Measurements from ENCODE around the gene UCKL1.
"Not testable (repeated sequence)": the region's sequence is repeated elsewhere in the genome, so short reads cannot be mapped to it uniquely, and the experiment has no call there.

UCKL1 gene

GRCh38 chr20:63955827-63956663 is at the start of gene UCKL1:
UCKL1 (minus strand) TSS chr20:63956416; CDS start chr20:63956372, 44 bp downstream.
- peak; percentile 82 to 85 for DNase-seq

- no peak for DNase-seq
Observed at GRCh38 chr20:64005394-64005793, 49.2 kb upstream of the UCKL1 start.

GRCh38 chr20:64003960-64004725 is 47.9 kb upstream of the UCKL1 start:
- DNase-seq: no peak

- DNase-seq: peak in 1 of 2 donors; percentile 9
Observed at GRCh38 chr20:64001607-64002011, 45.4 kb upstream of the UCKL1 start.

- DNase-seq: no peak
Observed at GRCh38 chr20:64000906-64001305, 44.7 kb upstream of the UCKL1 start.

GRCh38 chr20:63982937-63983336 is 26.7 kb upstream of the UCKL1 start:
- DNase-seq: no peak

GRCh38 chr20:63980806-63981728 is 24.9 kb upstream of the UCKL1 start, which contains the start of gene PRPF6:
PRPF6 (plus strand) TSS chr20:63981132; CDS start chr20:63981246, 114 bp downstream.
- peak; percentile 88 to 90 for DNase-seq

- no peak for DNase-seq
Observed at GRCh38 chr20:63980317-63980805, 24.1 kb upstream of the UCKL1 start.

- peak in 1 of 2 donors; percentile 19 for DNase-seq
Observed at GRCh38 chr20:63979557-63980316, 23.5 kb upstream of the UCKL1 start, which contains the start of gene SAMD10. SAMD10 (minus strand) TSS chr20:63979642; CDS start chr20:63979467, 175 bp downstream.

- no peak for DNase-seq
Observed at GRCh38 chr20:63979229-63979556, 23.0 kb upstream of the UCKL1 start.

- no peak for DNase-seq
Observed at GRCh38 chr20:63978319-63979228, 22.4 kb upstream of the UCKL1 start.

GRCh38 chr20:63977739-63978276 is 21.6 kb upstream of the UCKL1 start:
- no peak for DNase-seq

GRCh38 chr20:63976980-63977738 is 20.9 kb upstream of the UCKL1 start:
- DNase-seq: no peak

GRCh38 chr20:63976511-63976910 is 20.3 kb upstream of the UCKL1 start:
- DNase-seq: not testable (repeated sequence)

- no peak for DNase-seq
Observed at GRCh38 chr20:63974402-63975200, 18.4 kb upstream of the UCKL1 start.

- DNase-seq: peak; percentile 69 to 79
Observed at GRCh38 chr20:63973636-63974401, 17.6 kb upstream of the UCKL1 start.

- DNase-seq: no peak
Observed at GRCh38 chr20:63973160-63973479, 16.9 kb upstream of the UCKL1 start.

All from hippocampal formation (tissue), 2 donors.